ENCODE results near the gene MTURN.

DNA sequence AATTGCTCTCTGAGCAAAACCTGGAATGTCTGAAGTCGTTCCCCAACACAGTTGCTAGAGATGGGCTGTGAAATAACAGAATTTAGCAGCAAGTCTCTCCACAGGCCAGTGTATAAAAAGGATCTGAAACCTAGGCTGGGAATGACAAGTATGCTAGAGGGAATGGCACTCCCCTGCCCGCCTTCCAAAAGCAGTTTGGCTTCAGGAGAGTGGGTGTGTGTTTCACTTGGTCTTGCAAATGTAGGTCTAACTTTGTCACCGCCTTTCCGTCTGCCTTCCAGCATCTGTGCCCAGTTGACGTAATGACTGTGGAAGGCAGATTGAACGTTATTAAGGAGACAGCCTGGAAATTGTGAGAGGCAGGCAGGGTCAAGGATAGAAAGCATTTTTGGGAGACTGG is 18.0 kb upstream of the MTURN start:
- TF ChIP-seq, protein P1, sequence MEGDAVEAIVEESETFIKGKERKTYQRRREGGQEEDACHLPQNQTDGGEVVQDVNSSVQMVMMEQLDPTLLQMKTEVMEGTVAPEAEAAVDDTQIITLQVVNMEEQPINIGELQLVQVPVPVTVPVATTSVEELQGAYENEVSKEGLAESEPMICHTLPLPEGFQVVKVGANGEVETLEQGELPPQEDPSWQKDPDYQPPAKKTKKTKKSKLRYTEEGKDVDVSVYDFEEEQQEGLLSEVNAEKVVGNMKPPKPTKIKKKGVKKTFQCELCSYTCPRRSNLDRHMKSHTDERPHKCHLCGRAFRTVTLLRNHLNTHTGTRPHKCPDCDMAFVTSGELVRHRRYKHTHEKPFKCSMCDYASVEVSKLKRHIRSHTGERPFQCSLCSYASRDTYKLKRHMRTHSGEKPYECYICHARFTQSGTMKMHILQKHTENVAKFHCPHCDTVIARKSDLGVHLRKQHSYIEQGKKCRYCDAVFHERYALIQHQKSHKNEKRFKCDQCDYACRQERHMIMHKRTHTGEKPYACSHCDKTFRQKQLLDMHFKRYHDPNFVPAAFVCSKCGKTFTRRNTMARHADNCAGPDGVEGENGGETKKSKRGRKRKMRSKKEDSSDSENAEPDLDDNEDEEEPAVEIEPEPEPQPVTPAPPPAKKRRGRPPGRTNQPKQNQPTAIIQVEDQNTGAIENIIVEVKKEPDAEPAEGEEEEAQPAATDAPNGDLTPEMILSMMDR (IDR thresholded peaks at IDR 0.05; ENCODE audit: low read length): no peak
- no peak for TF ChIP-seq EZH2 (IDR thresholded peaks at IDR 0.05; ENCODE audit: borderline replicate concordance, low read length)

Data from OCI-LY1 (cell line).